Measurements from ENCODE around the gene HTATIP2.

GRCh38 chr11:20336056-20336455 lies 27.5 kb upstream of the HTATIP2 start:
- TF ChIP-seq ZNF121 (CRISPR knock-in tag; conservative IDR thresholded peaks at IDR 0.05), result no peak
- no peak for TF ChIP-seq JUND (IDR thresholded peaks at IDR 0.05; ENCODE audit: borderline replicate concordance, low read depth, low read length)
- TF ChIP-seq JUND (tag; IDR thresholded peaks at IDR 0.05; ENCODE audit: borderline replicate concordance, low read depth, low read length), result no peak
- no peak for TF ChIP-seq CTCF (IDR thresholded peaks at IDR 0.05 in 2 of 3, conservative IDR thresholded peaks at IDR 0.05 in 1 of 3; ENCODE audit: insufficient read depth in 2 of 3, low read depth in 1 of 3, low read length in 3 of 3)
- TF ChIP-seq GTF2F1 (IDR thresholded peaks at IDR 0.05; ENCODE audit: low read depth, low read length), result no peak
- no peak for TF ChIP-seq BHLHE40 (IDR thresholded peaks at IDR 0.05; ENCODE audit: low read length)
- no peak for TF ChIP-seq ILF3 (IDR thresholded peaks at IDR 0.05; ENCODE audit: borderline replicate concordance)
- TF ChIP-seq ZNF280B (CRISPR knock-in tag; IDR thresholded peaks at IDR 0.05), result no peak
- no peak for TF ChIP-seq PRPF4 (IDR thresholded peaks at IDR 0.05; ENCODE audit: insufficient read depth, low read depth, low read length, poor library complexity, severe bottlenecking)
- no peak for TF ChIP-seq SP1 (CRISPR knock-in tag; IDR thresholded peaks at IDR 0.05)
- no peak for TF ChIP-seq MAFK (IDR thresholded peaks at IDR 0.05; ENCODE audit: low read length)
- TF ChIP-seq BRD9 (IDR thresholded peaks at IDR 0.05; ENCODE audit: low read depth, partially characterized antibody), result no peak
- TF ChIP-seq MTA2 (IDR thresholded peaks at IDR 0.05; ENCODE audit: low read depth), result no peak
- TF ChIP-seq FOS (IDR thresholded peaks at IDR 0.05; ENCODE audit: extremely low read depth, insufficient read length), result no peak

Measured in K562 (cell line).